ENCODE results near the gene CDC42EP4.

The CDC42EP4 gene

GRCh38 chr17:73311781-73312641 is at the start of gene CDC42EP4 (continued):
- peak; percentile 74 for TF ChIP-seq WT1 (tag by site-specific recombination; IDR thresholded peaks at IDR 0.05)
- TF ChIP-seq, protein P1, sequence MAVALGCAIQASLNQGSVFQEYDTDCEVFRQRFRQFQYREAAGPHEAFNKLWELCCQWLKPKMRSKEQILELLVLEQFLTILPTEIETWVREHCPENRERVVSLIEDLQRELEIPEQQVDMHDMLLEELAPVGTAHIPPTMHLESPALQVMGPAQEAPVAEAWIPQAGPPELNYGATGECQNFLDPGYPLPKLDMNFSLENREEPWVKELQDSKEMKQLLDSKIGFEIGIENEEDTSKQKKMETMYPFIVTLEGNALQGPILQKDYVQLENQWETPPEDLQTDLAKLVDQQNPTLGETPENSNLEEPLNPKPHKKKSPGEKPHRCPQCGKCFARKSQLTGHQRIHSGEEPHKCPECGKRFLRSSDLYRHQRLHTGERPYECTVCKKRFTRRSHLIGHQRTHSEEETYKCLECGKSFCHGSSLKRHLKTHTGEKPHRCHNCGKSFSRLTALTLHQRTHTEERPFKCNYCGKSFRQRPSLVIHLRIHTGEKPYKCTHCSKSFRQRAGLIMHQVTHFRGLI (tag by site-specific recombination; IDR thresholded peaks at IDR 0.05) = no peak
- TF ChIP-seq OSR2 (tag by site-specific recombination; IDR thresholded peaks at IDR 0.05) = no peak
- no peak for TF ChIP-seq ZNF549 (tag by site-specific recombination; IDR thresholded peaks at IDR 0.05)
- TF ChIP-seq ZNF830 (tag by site-specific recombination; IDR thresholded peaks at IDR 0.05; ENCODE audit: low read depth) = no peak
- TF ChIP-seq ZEB2 (tag by site-specific recombination; IDR thresholded peaks at IDR 0.05) = peak; percentile 72
- no peak for TF ChIP-seq ZNF155 (tag by site-specific recombination; IDR thresholded peaks at IDR 0.05)
- TF ChIP-seq KLF9 (tag by site-specific recombination; IDR thresholded peaks at IDR 0.05; ENCODE audit: low read depth) = peak; percentile 43; the same call in 1 of the 2 replicates
- no peak for TF ChIP-seq ZNF114 (tag by site-specific recombination; IDR thresholded peaks at IDR 0.05)
- no peak for TF ChIP-seq TCF7L2 (IDR thresholded peaks at IDR 0.05; ENCODE audit: borderline replicate concordance, low read depth, low read length)
- TF ChIP-seq ZNF292 (tag by site-specific recombination; IDR thresholded peaks at IDR 0.05; ENCODE audit: borderline replicate concordance, low read depth) = no peak
- TF ChIP-seq EGR2 (tag by site-specific recombination; IDR thresholded peaks at IDR 0.05; ENCODE audit: low read depth) = no peak
- no peak for TF ChIP-seq ZNF792 (tag by site-specific recombination; IDR thresholded peaks at IDR 0.05)
- TF ChIP-seq ZSCAN16 (tag by site-specific recombination; IDR thresholded peaks at IDR 0.05) = no peak
- TF ChIP-seq ZBTB44 (tag by site-specific recombination; IDR thresholded peaks at IDR 0.05) = no peak
- TF ChIP-seq ZNF623 (tag by site-specific recombination; IDR thresholded peaks at IDR 0.05) = no peak
- peak; percentile 62; the same call in 1 of the 2 replicates for TF ChIP-seq ZNF76 (tag by site-specific recombination; IDR thresholded peaks at IDR 0.05; ENCODE audit: borderline replicate concordance, low read depth)
- no peak for TF ChIP-seq ZSCAN23 (tag by site-specific recombination; IDR thresholded peaks at IDR 0.05)
- peak; percentile 27 for TF ChIP-seq ZNF394 (tag by site-specific recombination; IDR thresholded peaks at IDR 0.05; ENCODE audit: borderline replicate concordance)
- no peak for TF ChIP-seq ZNF112 (tag by site-specific recombination; IDR thresholded peaks at IDR 0.05)
- peak; percentile 70 for TF ChIP-seq ZNF341 (tag by site-specific recombination; IDR thresholded peaks at IDR 0.05; ENCODE audit: low read depth)
- no peak for TF ChIP-seq HOXC10 (CRISPR knock-in tag; IDR thresholded peaks at IDR 0.05)
- no peak for TF ChIP-seq ZNF214 (tag by site-specific recombination; IDR thresholded peaks at IDR 0.05; ENCODE audit: borderline replicate concordance)
- TF ChIP-seq, protein P2, sequence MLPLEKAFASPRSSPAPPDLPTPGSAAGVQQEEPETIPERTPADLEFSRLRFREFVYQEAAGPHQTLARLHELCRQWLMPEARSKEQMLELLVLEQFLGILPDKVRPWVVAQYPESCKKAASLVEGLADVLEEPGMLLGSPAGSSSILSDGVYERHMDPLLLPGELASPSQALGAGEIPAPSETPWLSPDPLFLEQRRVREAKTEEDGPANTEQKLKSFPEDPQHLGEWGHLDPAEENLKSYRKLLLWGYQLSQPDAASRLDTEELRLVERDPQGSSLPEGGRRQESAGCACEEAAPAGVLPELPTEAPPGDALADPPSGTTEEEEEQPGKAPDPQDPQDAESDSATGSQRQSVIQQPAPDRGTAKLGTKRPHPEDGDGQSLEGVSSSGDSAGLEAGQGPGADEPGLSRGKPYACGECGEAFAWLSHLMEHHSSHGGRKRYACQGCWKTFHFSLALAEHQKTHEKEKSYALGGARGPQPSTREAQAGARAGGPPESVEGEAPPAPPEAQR (tag by site-specific recombination; IDR thresholded peaks at IDR 0.05) = no peak
- peak; percentile 86 for TF ChIP-seq ZNF580 (tag by site-specific recombination; IDR thresholded peaks at IDR 0.05)
- TF ChIP-seq ZNF26 (tag by site-specific recombination; IDR thresholded peaks at IDR 0.05) = no peak
- peak; percentile 95 for TF ChIP-seq ZBTB8A (tag by site-specific recombination; IDR thresholded peaks at IDR 0.05)
- TF ChIP-seq ZNF23 (tag by site-specific recombination; IDR thresholded peaks at IDR 0.05; ENCODE audit: borderline replicate concordance) = no peak
- TF ChIP-seq PRDM1 (tag by site-specific recombination; IDR thresholded peaks at IDR 0.05) = peak; percentile 44
- no peak for TF ChIP-seq FEZF1 (tag by site-specific recombination; IDR thresholded peaks at IDR 0.05)
- peak; percentile 68; the same call in 1 of the 2 replicates for TF ChIP-seq IKZF3 (tag by site-specific recombination; IDR thresholded peaks at IDR 0.05)

Measured in HEK293 (cell line).